PC-9 (cell line): ENCODE data around the gene ANKRD35.

Experiments used
- EZH2 ChIP-seq: fragments of 200-600 bp; sonication (generic); IDR thresholded peaks from 2 replicates; pipeline ENCODE4 v1.8.0; 2017; ENCODE audit warnings: antibody characterized with exemption, low read depth
- TF ChIP-seq, protein P1 (sequence below): fragments of 200-600 bp; sonication (generic); conservative IDR thresholded peaks from 2 replicates; pipeline ENCODE4 v1.6.1; 2017; ENCODE audit warnings: mixed run types, antibody characterized with exemption, mild to moderate bottlenecking, moderate library complexity

DNA sequence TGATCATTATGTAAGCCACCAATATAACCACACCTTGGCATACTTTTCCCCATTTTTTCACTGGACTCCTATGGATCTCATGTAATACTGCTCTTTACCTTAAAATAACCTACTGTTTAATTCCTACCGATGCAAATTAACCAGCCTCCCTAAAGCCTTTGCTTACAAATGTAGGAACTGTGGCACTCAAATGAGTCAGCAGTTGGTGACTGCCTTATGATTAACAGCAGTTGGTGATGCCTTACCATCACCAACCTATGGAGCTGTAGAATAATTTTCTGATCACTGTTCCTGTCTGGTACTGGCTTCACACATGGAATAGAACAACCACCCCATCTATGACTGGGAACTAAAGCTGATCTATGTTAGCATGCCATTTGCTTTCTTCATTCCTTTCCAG lies 48.0 kb downstream of the ANKRD35 start:
- TF ChIP-seq EZH2, result no peak
- TF ChIP-seq, protein P1, sequence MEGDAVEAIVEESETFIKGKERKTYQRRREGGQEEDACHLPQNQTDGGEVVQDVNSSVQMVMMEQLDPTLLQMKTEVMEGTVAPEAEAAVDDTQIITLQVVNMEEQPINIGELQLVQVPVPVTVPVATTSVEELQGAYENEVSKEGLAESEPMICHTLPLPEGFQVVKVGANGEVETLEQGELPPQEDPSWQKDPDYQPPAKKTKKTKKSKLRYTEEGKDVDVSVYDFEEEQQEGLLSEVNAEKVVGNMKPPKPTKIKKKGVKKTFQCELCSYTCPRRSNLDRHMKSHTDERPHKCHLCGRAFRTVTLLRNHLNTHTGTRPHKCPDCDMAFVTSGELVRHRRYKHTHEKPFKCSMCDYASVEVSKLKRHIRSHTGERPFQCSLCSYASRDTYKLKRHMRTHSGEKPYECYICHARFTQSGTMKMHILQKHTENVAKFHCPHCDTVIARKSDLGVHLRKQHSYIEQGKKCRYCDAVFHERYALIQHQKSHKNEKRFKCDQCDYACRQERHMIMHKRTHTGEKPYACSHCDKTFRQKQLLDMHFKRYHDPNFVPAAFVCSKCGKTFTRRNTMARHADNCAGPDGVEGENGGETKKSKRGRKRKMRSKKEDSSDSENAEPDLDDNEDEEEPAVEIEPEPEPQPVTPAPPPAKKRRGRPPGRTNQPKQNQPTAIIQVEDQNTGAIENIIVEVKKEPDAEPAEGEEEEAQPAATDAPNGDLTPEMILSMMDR, result no peak
